GM18907 (cell line): ENCODE measurements around the gene PMEPA1.

Experiments used
- ATAC-seq: cut with Tn5 transposase; IDR thresholded peaks from one replicate; pipeline ENCODE4 v1.9.1; 2021; ENCODE audit warnings: mild to moderate bottlenecking, moderate library complexity; ENCODE audit not compliant: unreplicated experiment

Gene PMEPA1

GRCh38 chr20:57612916-57613315, 96.9 kb downstream of the PMEPA1 start:
- no peak for ATAC-seq

- no peak for ATAC-seq
These were observed 97.4 kb downstream of the PMEPA1 start for GRCh38 chr20:57612436-57612835.

DNA sequence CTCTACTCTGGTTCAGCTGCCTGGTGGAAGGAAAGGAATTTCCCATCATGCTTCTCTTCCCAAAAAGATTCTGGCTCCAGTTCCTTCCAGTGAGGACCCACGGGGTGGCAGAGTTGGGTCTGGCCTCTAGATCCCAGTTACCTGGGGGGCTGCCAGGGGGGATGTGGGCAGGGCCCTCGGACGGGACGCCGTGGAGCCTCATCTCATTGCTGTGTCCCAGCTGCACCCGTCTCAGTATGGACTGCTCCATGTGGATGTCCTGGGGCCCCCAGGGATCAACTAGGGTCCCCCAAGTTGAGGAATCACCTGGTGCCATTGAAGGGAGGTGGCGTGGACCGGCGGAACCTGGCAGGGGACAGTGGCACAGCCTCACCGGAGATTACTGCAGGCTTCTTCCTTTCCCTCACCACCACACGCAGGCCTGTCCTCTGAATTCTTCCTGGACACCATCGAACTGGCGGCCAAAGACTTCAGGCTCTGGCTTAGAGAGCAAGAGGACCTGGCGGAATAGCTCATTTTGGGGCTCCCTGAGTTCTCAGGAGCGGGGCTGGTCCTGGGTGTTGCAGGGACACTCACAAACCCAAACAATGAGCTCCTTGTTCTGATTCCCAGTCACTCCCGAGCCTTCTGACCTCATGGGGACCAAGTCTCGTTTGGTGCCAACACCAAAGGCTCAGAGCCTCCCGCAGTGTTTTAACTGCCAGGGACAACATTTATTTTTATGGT, 98.1 kb downstream of the PMEPA1 start:
- ATAC-seq: no peak

DNA sequence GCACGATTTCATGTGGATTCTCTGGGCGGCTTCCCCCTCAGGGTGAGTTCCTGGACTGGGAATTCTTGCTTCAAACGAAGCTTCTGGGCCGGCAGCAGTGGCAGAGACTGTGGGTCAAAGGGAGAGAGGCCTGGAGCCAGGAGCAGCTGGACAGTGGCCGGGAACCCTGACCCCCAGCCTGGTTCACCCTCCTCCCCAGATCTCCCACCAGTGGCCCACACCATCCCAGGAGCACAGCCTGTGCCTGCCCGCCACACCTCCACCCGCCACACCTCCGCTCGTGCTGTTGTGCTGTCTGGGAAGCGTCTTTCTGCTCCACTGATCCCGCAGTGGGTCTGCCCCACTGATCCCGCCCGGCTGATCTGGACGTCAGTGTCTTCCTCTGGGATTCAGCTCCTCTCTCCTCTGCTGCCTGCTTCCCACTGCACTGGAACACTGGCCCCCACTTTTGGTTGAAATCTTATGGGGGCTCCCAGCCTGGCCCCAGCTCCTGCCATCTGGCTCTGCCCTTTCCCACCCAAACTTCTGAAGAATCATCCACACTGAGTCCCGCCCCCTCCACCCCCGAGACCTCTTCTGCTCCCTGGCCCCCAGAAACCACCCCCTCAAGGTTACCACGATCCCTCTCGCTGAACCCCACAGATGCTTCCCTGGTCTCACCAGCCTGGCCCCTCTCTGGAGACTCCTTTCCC, 99.4 kb downstream of the PMEPA1 start:
- no peak for ATAC-seq

DNA sequence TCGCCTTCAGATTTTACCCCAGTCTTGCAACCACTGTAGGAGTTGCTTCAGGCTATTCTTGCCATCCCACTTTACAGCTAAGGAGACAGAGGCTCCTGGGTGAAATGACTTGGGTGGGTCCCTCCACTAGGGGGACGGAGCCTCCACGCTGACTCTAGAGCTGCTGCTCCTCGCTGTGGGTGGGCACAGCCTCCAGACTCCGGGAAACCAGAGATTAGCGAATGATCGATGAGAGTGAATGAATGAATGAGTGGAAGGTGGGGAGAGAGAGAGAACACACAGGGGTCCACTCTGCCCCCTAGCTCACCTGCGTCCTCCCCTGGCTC, 100.0 kb downstream of the PMEPA1 start:
- no peak for ATAC-seq

GRCh38 chr20:57609086-57609841, 100.6 kb downstream of the PMEPA1 start:
- ATAC-seq: no peak

- no peak for ATAC-seq
These were observed 101.3 kb downstream of the PMEPA1 start for GRCh38 chr20:57608516-57608915.

DNA sequence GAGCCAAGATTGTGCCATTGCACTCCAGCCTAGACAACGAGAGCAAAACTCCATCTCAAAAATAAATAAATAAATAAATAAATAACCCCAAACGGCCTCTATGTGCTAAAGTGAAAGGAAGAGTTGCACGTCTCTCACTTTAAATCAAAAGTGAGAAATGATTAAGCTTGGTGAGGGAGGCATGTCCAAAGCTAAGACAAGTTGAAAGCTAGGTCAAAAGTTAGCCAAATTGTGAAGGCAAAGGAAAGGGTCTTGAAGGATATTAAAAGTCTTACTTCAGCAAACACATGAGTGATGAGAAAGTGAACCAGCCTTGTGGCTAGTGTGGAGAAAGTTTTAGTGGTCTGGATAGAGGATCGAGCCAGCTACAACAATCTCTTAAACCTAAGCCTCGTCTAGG, 103.9 kb downstream of the PMEPA1 start:
- no peak for ATAC-seq

GRCh38 chr20:57605045-57605444, 104.8 kb downstream of the PMEPA1 start:
- no peak for ATAC-seq

- ATAC-seq: no peak
These were observed 106.7 kb downstream of the PMEPA1 start for GRCh38 chr20:57603120-57603519.

- ATAC-seq: no peak
These were observed 108.1 kb downstream of the PMEPA1 start for GRCh38 chr20:57601737-57602136.

GRCh38 chr20:57601211-57601570, 108.6 kb downstream of the PMEPA1 start:
- ATAC-seq: no peak

GRCh38 chr20:57600320-57601210, 109.2 kb downstream of the PMEPA1 start:
- no peak for ATAC-seq

GRCh38 chr20:57598491-57598890, 111.3 kb downstream of the PMEPA1 start:
- ATAC-seq: no peak
